HFFc6 (cell line): ENCODE results near the gene PCYT1A. TPM values are rescaled to one million over a fixed set of nuclear protein-coding genes. Genes with fewer than 3 reads are reported as not detected.

ENCODE experiments used
- DNase-seq: peaks from one replicate; pipeline ENCODE4 v3.0.0-alpha.2; 2018
- H3K27ac Mint-ChIP-seq: 2 replicates; pipeline ENCODE4 v1.8.0; 2020; ENCODE audit warnings: mild to moderate bottlenecking, mixed read lengths
- H3K27me3 Mint-ChIP-seq: 2 replicates; pipeline ENCODE4 v1.8.0; 2021; ENCODE audit warnings: mild to moderate bottlenecking, moderate library complexity, mixed read lengths; ENCODE audit not compliant: insufficient read depth
- H3K36me3 Mint-ChIP-seq: 2 replicates; pipeline ENCODE4 v1.8.0; 2021; ENCODE audit warnings: low read depth, mixed read lengths
- H3K4me1 Mint-ChIP-seq: 2 replicates; pipeline ENCODE4 v1.8.0; 2020; ENCODE audit warnings: low read depth, mixed read lengths
- H3K4me3 Mint-ChIP-seq: 2 replicates; pipeline ENCODE4 v1.8.0; 2020; ENCODE audit warnings: mild to moderate bottlenecking, moderate library complexity, mixed read lengths
- H3K9me3 Mint-ChIP-seq: 2 replicates; pipeline ENCODE4 v1.8.0; 2020; ENCODE audit warnings: mild to moderate bottlenecking, mixed read lengths
- total RNA-seq, 6 experiments: library from RNA; stranded (reverse); fragmentation: NEBNext Ultra II Directional; extraction: Animal tissue kit (Norgen Biotek cat#: 25700); gene quantifications; 2 replicates in 1 of 6; 3 replicates in 5 of 6; pipeline ENCODE4 v1.2.3, GENCODE V29; 2021
- TF ChIP-seq, protein P1 (sequence below): fragments of 200-600 bp; sonication (generic); IDR thresholded peaks from 2 replicates; pipeline ENCODE4 v1.5.0; 2021; ENCODE audit warnings: antibody characterized with exemption, mild to moderate bottlenecking

Gene PCYT1A
- total RNA-seq, 6 experiments from 2014 or later = 77.2 to 83.0 (median 81.2) TPM

DNA sequence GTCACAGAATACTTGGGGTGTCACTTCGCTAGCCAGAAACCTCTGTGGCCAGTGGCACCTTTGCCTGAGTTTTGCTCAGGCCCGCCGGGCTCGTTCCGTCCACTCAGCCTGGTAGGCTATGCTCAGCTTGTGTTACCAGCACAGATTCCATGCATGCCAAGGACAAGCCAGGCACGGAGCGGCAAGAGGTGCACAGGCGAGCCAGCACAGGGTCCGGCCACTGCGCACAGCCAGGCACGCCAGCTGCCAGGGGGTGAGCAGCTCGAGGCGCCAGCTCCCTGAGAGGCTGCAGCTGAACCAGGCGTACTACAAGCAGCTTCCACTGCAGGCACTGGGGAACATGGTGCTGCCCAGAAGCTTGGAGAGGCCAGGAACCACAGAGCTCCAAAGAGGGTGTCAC, 14.7 kb downstream of the PCYT1A start:
- peaks cover 28% of the 10 kb centered on the region for H3K36me3 Mint-ChIP-seq
- no peak for DNase-seq
- peaks cover 49% of the 10 kb centered on the region for H3K4me1 Mint-ChIP-seq
- no peak overlapping the region for H3K27ac Mint-ChIP-seq
- peaks cover 2% of the 10 kb centered on the region; the same call in 1 of the 2 replicates for H3K27me3 Mint-ChIP-seq
- no peak overlapping the region for H3K4me3 Mint-ChIP-seq
- no peaks in the 10 kb centered on the region for H3K9me3 Mint-ChIP-seq
- TF ChIP-seq, protein P1, sequence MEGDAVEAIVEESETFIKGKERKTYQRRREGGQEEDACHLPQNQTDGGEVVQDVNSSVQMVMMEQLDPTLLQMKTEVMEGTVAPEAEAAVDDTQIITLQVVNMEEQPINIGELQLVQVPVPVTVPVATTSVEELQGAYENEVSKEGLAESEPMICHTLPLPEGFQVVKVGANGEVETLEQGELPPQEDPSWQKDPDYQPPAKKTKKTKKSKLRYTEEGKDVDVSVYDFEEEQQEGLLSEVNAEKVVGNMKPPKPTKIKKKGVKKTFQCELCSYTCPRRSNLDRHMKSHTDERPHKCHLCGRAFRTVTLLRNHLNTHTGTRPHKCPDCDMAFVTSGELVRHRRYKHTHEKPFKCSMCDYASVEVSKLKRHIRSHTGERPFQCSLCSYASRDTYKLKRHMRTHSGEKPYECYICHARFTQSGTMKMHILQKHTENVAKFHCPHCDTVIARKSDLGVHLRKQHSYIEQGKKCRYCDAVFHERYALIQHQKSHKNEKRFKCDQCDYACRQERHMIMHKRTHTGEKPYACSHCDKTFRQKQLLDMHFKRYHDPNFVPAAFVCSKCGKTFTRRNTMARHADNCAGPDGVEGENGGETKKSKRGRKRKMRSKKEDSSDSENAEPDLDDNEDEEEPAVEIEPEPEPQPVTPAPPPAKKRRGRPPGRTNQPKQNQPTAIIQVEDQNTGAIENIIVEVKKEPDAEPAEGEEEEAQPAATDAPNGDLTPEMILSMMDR = no peak

DNA sequence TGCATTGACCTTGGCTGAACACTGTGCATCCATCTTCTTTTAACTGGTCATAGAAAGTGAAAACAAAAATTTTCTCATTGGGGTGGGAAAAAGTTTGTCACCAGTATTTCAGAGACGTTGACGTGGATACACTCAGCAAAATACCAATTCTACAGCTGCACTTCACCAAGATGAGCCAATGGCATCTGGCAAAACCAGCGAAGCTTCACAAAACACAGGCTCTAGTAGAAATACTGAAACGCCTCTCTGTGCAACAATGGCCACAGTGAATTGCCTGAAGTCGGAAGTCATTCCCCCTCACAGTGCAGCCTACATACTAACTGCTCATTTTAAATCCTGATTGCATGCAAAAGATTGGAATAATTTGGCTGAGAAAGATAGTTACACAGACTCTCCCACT, 17.0 kb downstream of the PCYT1A start:
- TF ChIP-seq, protein P1 = no peak
- DNase-seq = no peak
- Mint-ChIP-seq H3K4me3 (no peak overlapping the region), H3K4me1 (peaks cover 44% of the 10 kb centered on the region), H3K36me3 (peaks cover 27% of the 10 kb centered on the region), H3K9me3 (no peaks in the 10 kb centered on the region), H3K27ac (peak overlapping the region; percentile 6; the same call in 1 of the 2 replicates), H3K27me3 (peaks cover 2% of the 10 kb centered on the region; the same call in 1 of the 2 replicates)

DNA sequence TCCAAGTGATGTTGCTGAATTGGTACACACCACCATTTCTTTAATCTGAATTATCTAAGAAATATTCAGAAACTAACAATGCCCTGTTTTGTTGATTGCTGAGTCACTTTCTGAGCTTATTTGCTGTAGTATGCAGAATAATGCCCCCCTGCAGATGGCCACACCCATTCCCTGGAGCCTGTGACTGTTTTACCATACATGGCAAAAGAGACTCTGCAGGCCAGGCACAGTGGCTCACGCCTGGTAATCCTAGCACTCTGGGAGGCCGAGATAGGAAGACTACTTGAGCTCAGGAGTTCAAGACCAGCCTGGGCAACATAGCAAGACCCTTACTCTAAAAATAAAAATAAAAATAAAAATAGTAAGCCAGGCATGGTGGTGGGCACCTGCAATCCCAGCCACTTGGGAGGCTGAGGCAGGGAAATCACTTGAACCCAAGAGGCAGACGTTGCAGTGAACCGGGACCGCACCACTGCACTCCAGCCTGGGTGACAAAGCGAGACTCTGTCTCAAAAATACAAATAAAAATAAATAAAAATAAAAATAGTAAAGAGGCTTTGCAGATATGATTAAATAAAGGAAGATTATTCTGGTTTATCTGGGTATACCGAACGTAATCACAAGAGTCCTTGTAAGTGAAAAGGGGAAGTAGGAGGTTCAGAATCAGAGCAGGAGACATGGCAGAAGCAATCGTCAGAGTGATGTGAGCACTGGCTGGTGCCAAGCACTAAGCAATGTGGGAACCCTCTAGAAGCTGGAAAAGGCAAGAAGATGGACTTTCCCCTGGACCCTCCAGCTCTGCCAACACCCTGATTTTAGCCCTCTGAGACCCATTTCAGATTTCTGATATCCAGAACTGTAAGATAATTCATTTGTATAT, 19.0 kb downstream of the PCYT1A start:
- DNase-seq = peak; percentile 61
- H3K4me3 Mint-ChIP-seq = no peak overlapping the region
- TF ChIP-seq, protein P1 = no peak
- peak overlapping the region; percentile 76 for H3K27ac Mint-ChIP-seq
- H3K27me3 Mint-ChIP-seq = peaks cover 2% of the 10 kb centered on the region; the same call in 1 of the 2 replicates
- peaks cover 43% of the 10 kb centered on the region for H3K4me1 Mint-ChIP-seq
- peaks cover 28% of the 10 kb centered on the region for H3K36me3 Mint-ChIP-seq
- no peaks in the 10 kb centered on the region for H3K9me3 Mint-ChIP-seq

DNA sequence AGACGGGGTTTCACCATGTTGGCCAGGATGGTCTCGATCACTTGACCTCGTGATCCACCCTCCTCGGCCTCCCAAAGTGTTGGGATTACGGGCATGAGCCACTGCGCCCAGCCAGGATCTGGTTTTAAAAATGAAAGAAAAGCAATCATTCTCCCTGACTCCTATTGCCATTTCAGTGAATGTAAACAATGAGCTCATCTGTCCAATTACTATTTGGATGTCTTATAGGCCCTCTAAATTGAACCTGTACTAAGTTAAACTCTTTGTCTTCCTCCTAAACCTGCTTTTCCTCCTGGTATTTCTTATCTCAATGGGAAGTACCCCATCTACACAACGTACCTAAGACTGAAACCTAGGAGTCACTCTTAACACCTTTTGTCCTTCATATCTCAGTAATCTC, 23.7 kb downstream of the PCYT1A start:
- no peaks in the 10 kb centered on the region for H3K9me3 Mint-ChIP-seq
- H3K4me3 Mint-ChIP-seq = no peak overlapping the region
- TF ChIP-seq, protein P1 = no peak
- no peak for DNase-seq
- H3K27ac Mint-ChIP-seq = no peak overlapping the region
- H3K27me3 Mint-ChIP-seq = no peaks in the 10 kb centered on the region
- H3K36me3 Mint-ChIP-seq = peaks cover 17% of the 10 kb centered on the region
- H3K4me1 Mint-ChIP-seq = peaks cover 24% of the 10 kb centered on the region

DNA sequence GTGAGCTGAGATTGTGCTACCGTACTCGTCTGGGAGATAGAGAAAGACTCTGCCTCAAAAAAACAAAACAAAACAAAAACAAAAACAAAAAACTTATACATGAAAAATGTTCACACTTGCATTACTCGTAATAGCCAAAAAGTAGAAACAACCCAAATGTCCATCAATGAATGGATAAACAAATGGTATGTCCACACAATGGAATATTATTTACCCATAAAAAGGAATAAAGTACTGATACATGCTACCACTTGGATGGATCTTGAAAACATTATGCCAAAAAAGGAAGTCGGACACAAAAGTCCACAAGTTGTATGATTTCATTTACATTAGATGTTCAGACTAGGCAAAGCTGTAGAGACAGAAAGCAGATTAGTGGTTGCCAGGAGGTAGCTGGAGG, 26.7 kb downstream of the PCYT1A start:
- no peak for DNase-seq
- Mint-ChIP-seq H3K4me1 (peaks cover 11% of the 10 kb centered on the region), H3K4me3 (no peak overlapping the region), H3K36me3 (peaks cover 20% of the 10 kb centered on the region), H3K27ac (no peak overlapping the region), H3K9me3 (no peaks in the 10 kb centered on the region), H3K27me3 (no peaks in the 10 kb centered on the region)
- TF ChIP-seq, protein P1 = no peak
